A673 (cell line): ENCODE measurements around the gene MAP2K5. TPM values are rescaled to one million over a fixed set of nuclear protein-coding genes. Genes with fewer than 3 reads are reported as not detected.

Source experiments
- BruUV-seq: library from RNA; stranded (reverse); fragments of 400-500 nt; replicated peaks from 2 replicates; lab custom pipeline; 2021; lab: Mats Ljungman, UMichigan
- CTCF ChIA-PET: fragments of 300-600 bp; sonication (Branson Sonifier 250); formaldehyde crosslinking; loops from one replicate; lab custom pipeline; 2022; ENCODE audit warnings: antibody characterized with exemption; lab: Charles Lee
- POLR2A ChIA-PET: fragments of 300-600 bp; sonication (Branson Sonifier 250); formaldehyde crosslinking; loops from one replicate; lab custom pipeline; 2022; ENCODE audit warnings: antibody characterized with exemption; ENCODE audit not compliant: low non-redundant PET; lab: Charles Lee
- DNase-seq: peaks from one replicate; pipeline ENCODE4 v3.0.0-alpha.2; 2015; ENCODE audit warnings: low spot score
- H3K27ac ChIP-seq: fragments of 200-600 bp; sonication (generic); 2 replicates; pipeline ENCODE4 v1.5.1; 2016; ENCODE audit warnings: mixed run types, low read depth, mild to moderate bottlenecking, mixed read lengths, antibody characterized with exemption, low read length; ENCODE audit not compliant: poor library complexity, severe bottlenecking
- H3K27me3 ChIP-seq: fragments of 200-600 bp; sonication (generic); replicated peaks from 2 replicates; pipeline ENCODE4 v1.6.1; 2017; ENCODE audit warnings: mixed run types, low read depth, mild to moderate bottlenecking, mixed read lengths, antibody characterized with exemption, low read length; ENCODE audit not compliant: insufficient read depth, poor library complexity
- H3K36me3 ChIP-seq: fragments of 200-600 bp; sonication (generic); 2 replicates; pipeline ENCODE4 v1.6.1; 2016; ENCODE audit warnings: mixed run types, mild to moderate bottlenecking, mixed read lengths, antibody characterized with exemption, low read length; ENCODE audit not compliant: insufficient read depth, poor library complexity, severe bottlenecking
- H3K4me1 ChIP-seq: fragments of 200-600 bp; sonication (generic); 2 replicates; pipeline ENCODE4 v1.6.1; 2017; ENCODE audit warnings: mixed run types, mild to moderate bottlenecking, mixed read lengths, antibody characterized with exemption, low read length; ENCODE audit not compliant: insufficient read depth, poor library complexity, severe bottlenecking
- H3K4me3 ChIP-seq: fragments of 200-600 bp; sonication (generic); 2 replicates; pipeline ENCODE4 v1.5.1; 2016; ENCODE audit warnings: low read depth, mixed run types, mild to moderate bottlenecking, mixed read lengths, low read length; ENCODE audit not compliant: poor library complexity, severe bottlenecking
- H3K9me3 ChIP-seq: fragments of 200-600 bp; sonication (generic); 2 replicates; pipeline ENCODE4 v1.6.1; 2016; ENCODE audit warnings: mixed run types, low read depth, mild to moderate bottlenecking, mixed read lengths, antibody characterized with exemption, low read length; ENCODE audit not compliant: poor library complexity, severe bottlenecking
- EZH2 ChIP-seq: fragments of 200-600 bp; sonication (generic); IDR thresholded peaks from 2 replicates; pipeline ENCODE4 v1.6.1; 2017; ENCODE audit warnings: borderline replicate concordance, low read depth, mild to moderate bottlenecking, mixed read lengths, antibody characterized with exemption, low read length; ENCODE audit not compliant: poor library complexity, severe bottlenecking
- intact Hi-C: fragments of 100-400 bp; cut with micrococcal nuclease; formaldehyde crosslinking; loops from one replicate; pipeline ENCODE4 v1.10.0; 2022; ENCODE audit not compliant: unreplicated experiment
- total RNA-seq: library from RNA; stranded (reverse); gene quantifications from 2 replicates; pipeline ENCODE4 v1.2.3, GENCODE V29; 2021
- TF ChIP-seq, protein P1 (sequence below): fragments of 300-800, 200-600 bp; sonication (generic); conservative IDR thresholded peaks from 2 replicates; pipeline ENCODE4 v1.5.1; 2017; ENCODE audit warnings: low read depth, mild to moderate bottlenecking, antibody characterized with exemption, low read length, moderate library complexity, mixed read lengths

Gene MAP2K5
- total RNA-seq, 1 experiment from 2014 or later, result 62.8 TPM

DNA sequence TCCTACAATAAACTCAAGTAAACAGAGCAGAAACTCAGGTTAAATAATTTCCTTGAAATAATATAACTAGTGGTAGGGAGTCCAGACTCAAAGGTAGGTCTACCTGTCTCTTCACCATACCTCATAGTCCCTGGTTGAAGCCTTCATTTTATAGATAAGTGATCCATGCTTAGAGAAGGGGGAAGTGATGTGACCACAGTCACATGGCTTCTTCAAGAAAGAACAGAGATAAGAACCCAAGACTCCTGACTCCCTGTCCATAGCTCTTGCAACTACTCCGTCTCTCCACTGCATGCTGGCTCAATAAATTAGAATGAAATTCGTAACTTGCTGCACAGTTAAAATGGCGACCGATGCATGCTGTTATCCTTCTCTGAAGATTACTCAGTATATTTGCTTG is 32.6 kb upstream of the MAP2K5 start:
- BruUV-seq, result no TSS peak

DNA sequence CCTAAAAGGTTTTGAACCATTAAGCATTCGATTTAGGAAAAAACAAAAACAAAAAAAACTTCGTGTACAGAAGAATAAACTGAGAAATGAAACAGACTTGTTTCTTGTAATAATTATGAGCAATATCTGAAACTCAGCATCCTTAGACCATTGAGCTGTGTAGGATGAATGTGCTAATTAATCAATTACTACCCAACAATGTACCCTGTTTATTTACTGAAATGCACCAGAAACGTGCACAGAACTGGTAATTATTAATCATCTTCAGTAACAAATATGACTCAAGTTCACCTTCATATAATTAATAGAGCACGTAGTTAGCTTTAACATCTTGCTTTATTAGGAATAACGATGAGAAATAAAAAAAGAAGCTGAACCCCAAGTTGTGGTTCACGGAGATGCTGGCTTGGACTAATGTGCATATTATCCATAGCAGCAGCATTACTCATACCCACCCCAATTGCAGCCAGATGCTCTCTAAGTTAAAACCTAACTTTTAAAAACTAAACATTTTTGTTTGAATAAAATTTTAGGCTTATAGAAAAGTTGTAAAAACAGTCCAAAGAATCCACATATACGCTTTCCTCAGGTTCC is 31.8 kb upstream of the MAP2K5 start:
- POLR2A ChIA-PET, result no interaction called here
- Histone ChIP-seq H3K27me3 (no peaks in the 10 kb centered on the region), H3K36me3 (no peaks in the 10 kb centered on the region), H3K4me3 (no peak overlapping the region), H3K27ac (no peak overlapping the region), H3K9me3 (no peaks in the 10 kb centered on the region), H3K4me1 (no peaks in the 10 kb centered on the region)
- TF ChIP-seq, protein P1, sequence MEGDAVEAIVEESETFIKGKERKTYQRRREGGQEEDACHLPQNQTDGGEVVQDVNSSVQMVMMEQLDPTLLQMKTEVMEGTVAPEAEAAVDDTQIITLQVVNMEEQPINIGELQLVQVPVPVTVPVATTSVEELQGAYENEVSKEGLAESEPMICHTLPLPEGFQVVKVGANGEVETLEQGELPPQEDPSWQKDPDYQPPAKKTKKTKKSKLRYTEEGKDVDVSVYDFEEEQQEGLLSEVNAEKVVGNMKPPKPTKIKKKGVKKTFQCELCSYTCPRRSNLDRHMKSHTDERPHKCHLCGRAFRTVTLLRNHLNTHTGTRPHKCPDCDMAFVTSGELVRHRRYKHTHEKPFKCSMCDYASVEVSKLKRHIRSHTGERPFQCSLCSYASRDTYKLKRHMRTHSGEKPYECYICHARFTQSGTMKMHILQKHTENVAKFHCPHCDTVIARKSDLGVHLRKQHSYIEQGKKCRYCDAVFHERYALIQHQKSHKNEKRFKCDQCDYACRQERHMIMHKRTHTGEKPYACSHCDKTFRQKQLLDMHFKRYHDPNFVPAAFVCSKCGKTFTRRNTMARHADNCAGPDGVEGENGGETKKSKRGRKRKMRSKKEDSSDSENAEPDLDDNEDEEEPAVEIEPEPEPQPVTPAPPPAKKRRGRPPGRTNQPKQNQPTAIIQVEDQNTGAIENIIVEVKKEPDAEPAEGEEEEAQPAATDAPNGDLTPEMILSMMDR, result no peak
- no peak for TF ChIP-seq EZH2
- DNase-seq, result no peak
- no TSS peak for BruUV-seq
- intact Hi-C loops, result no loop called here
- CTCF ChIA-PET, result no interaction called here

More for the DNA sequence above, 32.6 kb upstream of the MAP2K5 start:
- intact Hi-C loops, result no loop called here
- Histone ChIP-seq H3K9me3 (no peaks in the 10 kb centered on the region), H3K4me1 (no peaks in the 10 kb centered on the region), H3K27me3 (no peaks in the 10 kb centered on the region), H3K27ac (no peak overlapping the region), H3K36me3 (no peaks in the 10 kb centered on the region), H3K4me3 (no peak overlapping the region)
- CTCF ChIA-PET, result no interaction called here
- DNase-seq, result no peak
- POLR2A ChIA-PET, result no interaction called here
- no peak for TF ChIP-seq EZH2
- TF ChIP-seq, protein P1, result no peak

- Histone ChIP-seq H3K9me3 (no peaks in the 10 kb centered on the region), H3K27ac (no peak overlapping the region), H3K4me1 (no peaks in the 10 kb centered on the region), H3K27me3 (no peaks in the 10 kb centered on the region), H3K36me3 (no peaks in the 10 kb centered on the region), H3K4me3 (no peak overlapping the region)
- ChIA-PET POLR2A (no interaction called here), CTCF (no interaction called here)
- intact Hi-C loops, result no loop called here
- no TSS peak for BruUV-seq
- no peak for DNase-seq
- TF ChIP-seq EZH2, result no peak
- TF ChIP-seq, protein P1, result no peak
These were observed 30.9 kb upstream of the MAP2K5 start for GRCh38 chr15:67511606-67512005.
